Ramos (cell line): ENCODE data around the gene TNNT3.
"Not testable (repeated sequence)": the region's sequence is repeated elsewhere in the genome, so short reads cannot be mapped to it uniquely, and the experiment has no call there.

Experiments used
- in situ Hi-C: fragments of 300-500 bp; cut with MboI; formaldehyde crosslinking; loops from one replicate; pipeline ENCODE4 v1.14.3; 2022; ENCODE audit warnings: low sequenced_read_pairs; ENCODE audit not compliant: unreplicated experiment

The TNNT3 gene

DNA sequence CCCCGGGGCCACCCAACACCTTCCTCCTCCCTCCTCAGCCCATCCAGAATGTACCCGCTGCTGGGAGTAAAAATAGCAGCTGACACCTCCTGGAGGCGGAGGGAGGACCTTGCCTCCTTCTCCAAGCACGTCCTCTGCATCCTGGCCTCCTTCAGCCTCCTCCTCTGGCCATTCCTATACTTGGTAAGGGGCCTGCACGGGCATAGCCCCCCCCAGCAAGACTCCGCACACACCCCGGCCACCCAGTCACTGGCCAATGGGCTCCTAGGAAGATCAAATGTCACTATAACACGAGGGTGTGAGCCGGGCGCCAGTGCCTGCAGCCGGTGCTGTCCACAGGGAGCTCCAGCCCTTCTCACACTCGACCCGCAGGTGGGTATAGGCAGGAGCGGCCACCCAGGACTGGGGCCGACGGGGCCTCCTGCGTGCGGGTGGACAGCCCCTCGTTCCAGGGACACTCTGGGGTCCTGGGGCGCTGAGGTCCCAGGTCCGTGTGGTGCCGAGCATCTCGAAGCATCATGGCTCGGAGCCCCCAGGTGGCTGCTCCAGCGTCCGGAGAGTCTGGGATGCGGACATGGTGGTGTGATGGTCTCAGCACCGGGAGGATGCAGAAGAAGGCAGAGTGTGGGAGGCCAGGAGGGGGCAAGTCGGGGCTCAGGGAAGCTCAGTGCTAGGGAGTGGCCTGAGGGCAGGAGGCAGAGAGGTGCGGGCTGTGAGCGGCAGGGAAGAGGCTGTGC, at the start of gene TNNT3:
Gene TNNT3, plus strand, starts transcription at position 313 of the 737 bp plus-strand sequence. CDS start 3,172 bp downstream, outside the sequence.
- in situ Hi-C loops = loop anchor here (5.0 kb wide), 1 partner anchor 37 kb away; no protein-coding TSS in a partner anchor

DNA sequence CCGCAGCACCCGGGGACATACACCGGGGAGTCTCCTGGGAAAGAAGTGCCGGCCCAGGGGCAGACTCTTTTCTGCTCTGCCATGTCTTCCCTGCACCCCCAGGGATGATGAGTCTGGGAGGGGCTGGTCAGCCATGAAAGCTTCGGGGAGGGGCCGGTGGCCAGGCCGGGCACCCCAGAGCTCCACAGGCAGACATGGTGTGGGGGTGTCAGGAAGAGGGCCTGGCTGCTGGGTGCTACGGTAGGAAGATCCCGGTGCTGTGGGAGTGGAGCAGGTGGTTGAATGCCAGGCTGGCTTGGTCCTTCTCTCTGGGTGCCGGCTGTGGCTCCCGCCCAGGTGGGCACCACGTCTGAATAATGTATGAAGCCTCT, 49.2 kb upstream of the TNNT3 start:
- in situ Hi-C loops = no loop called here

DNA sequence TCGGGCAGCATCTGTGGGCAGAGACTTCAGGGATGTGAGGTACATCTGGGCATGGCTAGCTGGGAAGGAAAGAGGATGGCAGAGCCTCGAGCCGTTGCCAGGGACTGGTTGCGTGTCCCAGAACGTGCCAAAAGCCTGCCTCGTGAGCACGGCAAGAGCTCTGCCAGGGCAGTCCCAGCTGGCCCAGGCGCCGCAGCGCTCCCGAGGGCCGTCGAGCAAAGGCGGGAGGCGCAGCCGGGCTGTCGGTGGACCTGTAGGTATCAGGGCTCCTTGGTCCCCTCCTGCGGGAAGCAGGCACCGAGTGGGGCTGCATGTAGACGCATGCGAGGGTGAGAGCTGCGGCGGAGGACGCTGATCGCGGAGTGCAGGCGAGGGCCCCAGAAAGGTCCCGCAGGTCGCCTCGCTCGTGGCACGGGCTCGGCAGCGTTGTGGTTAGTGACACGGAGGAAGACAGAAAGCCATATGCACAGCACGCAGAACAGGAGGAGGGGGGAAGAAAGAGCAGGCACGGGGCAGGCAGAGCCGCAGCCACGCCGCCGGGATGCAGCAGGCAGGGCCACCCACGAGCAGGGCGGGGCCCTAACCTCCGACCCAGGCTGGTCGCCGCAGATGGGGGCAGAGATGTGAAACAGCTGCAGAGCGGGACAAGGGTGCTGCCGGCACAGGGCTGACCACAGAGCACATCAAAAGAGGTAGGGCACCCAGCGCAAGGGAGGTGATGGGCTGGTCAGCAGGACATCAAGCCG, 48.6 kb upstream of the TNNT3 start:
- in situ Hi-C loops = no loop called here

DNA sequence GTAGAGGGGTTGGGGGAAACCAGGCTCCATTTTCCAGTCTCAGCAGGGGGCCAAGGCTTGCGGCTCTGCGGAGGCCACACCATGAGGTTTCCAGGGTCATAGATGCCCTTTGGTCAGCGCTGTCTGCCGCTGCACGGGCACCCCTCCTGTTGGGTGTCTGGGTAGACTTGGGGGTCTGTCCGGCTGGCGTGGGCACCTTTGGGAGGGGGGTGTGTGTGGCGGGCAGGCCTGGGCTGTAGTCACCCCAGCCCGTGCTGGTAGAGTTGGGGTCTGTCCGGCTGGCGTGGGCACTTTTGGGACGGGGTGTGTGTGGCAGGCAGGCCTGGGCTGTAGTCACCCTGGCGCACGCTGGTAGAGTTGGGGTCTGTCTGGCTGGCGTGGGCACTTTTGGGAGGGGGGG, 48.0 kb upstream of the TNNT3 start:
- in situ Hi-C loops = no loop called here

DNA sequence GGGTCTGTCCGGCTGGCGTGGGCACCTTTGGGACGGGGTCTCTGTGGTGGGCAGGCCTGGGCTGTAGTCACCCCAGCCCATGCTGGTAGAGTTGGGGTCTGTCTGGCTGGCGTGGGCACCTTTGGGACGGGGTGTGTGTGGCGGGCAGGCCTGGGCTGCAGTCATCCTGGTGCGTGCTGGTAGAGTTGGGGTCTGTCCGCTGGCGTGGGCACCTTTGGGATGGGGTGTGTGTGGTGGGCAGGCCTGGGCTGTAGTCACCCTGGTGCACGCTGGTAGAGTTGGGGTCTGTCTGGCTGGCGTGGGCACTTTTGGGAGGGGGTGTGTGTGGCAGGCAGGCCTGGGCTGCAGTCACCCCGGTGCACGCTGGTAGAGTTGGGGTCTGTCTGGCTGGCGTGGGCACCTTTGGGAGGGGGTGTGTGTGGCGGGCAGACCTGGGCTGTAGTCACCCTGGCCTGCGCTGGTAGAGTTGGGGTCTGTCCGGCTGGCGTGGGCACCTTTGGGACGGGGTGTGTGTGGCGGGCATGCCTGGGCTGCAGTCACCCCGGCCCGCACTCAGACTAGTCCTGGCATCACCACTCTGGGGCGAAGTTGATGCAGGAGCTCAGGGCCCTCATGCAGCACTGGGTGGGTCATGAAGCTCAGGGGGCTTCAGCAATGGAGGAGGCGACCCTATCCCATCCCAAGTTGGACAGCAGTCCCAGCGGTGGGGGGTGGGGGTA, 47.1 kb upstream of the TNNT3 start:
- in situ Hi-C loops = no loop called here

DNA sequence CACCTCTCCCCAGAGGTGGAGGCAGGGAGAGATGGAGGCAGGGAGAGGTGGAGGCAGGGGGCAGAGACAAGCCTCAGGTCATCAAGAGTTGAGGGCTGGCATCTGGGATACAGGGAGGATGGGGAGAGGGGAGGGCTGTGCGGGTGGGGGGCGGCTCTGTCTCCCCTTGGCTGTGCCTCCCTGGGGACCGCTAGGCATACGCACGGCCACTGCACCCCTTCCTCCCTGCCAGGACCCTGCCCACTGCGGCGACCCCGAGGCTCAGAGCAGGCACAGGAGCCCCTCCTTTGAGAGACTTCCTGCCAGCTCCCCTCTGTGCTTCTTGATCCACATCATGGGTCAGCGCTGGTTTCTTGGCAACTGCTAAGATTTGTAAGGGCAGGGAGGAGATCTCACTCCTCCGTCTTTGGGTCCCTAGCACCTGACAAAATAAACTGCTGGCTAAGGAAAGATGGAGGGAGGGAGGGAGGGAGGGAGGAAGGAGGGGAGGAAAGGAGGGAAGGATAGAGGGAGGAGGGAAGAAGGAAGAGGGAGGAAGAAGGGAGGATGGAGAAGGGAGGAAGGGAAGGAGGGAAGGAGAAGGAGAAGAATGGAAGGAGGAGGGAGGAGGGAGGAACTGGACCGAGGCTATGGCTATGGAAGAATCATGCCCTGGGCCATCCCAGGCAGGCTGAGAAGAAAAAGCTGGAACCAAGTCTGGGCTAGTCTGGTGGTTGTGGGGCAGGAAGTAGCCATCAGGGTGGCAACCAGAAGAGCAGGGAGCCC, 46.3 kb upstream of the TNNT3 start:
- in situ Hi-C loops = no loop called here

DNA sequence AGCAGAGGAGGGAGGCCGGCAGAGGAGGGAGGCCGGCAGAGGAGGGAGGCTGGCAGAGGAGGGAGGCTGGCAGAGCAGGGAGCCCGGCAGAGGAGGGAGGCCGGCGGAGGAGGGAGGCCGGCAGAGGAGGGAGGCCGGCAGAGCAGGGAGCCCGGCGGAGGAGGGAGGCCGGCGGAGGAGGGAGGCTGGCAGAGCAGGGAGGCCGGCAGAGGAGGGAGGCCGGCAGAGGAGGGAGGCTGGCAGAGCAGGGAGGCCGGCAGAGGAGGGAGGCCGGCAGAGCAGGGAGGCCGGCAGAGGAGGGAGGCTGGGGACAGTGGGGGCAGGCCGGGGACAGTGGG, 45.7 kb upstream of the TNNT3 start:
- in situ Hi-C loops = not testable (repeated sequence)

DNA sequence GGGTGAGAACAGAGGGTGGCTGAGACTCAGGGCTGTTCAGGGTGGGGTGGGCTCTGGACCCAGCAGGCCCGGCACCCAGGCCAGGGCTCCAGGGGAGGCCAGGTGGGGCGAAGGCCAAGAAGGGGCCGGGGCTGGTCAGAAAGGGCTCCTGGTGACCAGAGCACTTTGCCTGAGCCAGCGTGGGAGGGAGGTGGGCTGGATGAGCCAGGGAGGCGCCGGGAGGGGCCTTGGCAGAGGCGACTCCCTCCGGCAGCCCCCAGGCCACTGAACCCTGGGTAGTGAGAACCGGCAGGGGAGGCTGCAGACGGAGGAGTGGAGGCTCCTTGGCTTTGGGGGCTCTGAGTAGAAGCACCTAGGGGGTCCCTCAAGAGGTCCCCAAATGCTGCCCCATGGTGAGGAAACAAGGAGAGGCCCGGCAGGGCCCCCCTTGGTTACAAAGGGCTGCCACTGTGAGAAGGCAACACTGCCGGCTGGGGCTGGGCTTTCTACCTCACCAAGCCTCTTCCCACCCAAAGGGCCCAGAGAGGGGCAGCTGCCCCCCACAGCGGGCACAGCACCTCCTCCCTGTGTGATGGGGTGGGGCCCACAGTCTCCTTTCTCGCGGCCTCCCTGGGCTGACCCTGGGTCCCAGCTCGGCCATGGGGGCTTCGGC, 44.9 kb upstream of the TNNT3 start:
- in situ Hi-C loops = not testable (repeated sequence)

DNA sequence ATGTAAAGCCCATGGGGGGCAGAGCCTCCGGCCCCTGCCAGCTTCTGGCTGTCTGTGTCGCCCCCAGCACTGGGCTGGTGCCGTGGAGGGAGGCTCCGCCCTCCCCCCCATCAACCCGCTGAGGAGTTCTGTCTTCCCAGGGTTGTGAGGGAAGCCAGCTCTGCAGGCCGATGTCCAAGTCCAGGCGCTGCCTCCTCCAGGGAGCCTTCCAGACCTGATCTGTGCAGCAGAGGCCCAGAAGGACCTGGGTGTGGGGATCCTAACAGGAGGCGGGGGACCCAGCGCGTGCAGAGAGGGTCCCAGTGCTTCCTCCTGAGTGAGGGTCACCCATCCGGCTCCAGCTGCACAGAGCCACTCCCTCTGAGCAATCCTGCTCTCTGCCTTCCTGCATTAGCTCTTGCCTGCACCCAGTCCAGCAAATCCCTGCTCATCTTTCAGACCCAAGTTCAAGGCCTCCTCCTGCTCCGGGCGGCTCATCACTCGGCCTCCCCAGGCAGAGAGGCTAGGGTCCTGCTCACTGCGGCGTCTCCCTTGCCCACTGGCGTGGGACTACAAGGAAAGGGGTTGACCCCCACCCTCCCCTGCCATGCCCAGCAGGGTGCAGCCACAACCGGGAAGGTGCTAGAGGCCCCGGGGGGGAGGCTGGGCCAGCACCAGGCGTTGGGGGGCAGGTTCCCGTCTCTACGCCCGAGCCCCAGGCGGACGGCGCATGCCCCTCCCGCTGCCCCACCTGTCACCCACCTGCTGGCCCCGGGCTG, 44.2 kb upstream of the TNNT3 start:
- in situ Hi-C loops = no loop called here

DNA sequence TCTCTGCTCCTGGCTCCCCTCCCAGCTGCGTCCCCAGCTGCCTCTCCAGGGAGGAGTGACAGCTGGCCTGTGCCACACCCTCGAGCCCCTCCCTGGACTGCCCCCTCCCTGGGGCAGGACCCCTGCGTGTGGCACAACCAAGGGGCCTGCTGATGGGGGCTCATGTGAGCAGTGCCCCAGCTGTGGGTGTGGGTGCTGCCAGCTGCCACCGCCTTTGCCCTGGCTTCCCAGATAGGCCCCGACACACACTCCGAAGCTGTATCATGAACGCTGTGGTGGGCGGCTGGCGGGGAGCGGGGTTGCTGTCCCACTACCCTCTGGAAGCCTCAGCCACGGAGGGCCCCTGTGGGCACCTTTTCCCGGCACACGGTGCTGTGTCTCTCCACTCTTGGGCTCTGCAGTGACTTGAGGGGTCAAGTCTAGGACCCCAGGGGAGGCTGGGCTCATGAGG, 43.6 kb upstream of the TNNT3 start:
- in situ Hi-C loops = not testable (repeated sequence)

DNA sequence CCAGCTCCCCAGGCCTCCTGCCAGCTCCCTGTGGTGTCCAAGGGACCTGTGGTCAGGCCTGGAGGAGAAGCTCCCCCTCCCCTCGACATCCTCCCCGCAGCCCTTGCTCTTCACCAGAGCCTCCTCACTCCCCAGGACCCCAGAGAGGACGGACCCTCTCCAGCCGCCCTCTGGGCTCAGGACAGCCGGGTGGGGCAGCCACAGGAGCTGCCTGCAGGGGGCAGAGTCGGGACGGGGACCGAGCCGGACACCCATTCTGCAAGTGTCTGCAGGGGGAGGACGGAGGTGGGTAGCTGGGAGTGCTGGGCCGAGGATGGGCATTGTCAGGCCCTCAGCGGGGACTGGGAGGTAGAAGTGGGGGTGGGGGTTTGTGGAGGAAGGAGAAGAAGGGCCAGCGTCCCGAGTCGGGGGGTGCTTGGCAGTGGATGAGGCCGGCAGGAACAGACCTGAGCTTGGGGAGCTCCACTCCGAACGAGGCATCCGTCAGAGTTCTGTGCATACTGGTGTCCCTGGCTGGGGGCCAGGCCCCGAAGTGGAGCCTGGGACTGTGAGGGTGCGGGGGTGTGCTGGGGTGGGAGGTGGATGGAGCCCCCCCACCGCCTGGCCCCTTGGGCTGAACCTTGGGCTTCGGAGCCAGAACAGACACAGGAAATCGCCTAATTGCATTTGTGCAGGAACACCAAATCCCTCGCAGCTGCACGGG, 43.0 kb upstream of the TNNT3 start:
- in situ Hi-C loops = no loop called here

DNA sequence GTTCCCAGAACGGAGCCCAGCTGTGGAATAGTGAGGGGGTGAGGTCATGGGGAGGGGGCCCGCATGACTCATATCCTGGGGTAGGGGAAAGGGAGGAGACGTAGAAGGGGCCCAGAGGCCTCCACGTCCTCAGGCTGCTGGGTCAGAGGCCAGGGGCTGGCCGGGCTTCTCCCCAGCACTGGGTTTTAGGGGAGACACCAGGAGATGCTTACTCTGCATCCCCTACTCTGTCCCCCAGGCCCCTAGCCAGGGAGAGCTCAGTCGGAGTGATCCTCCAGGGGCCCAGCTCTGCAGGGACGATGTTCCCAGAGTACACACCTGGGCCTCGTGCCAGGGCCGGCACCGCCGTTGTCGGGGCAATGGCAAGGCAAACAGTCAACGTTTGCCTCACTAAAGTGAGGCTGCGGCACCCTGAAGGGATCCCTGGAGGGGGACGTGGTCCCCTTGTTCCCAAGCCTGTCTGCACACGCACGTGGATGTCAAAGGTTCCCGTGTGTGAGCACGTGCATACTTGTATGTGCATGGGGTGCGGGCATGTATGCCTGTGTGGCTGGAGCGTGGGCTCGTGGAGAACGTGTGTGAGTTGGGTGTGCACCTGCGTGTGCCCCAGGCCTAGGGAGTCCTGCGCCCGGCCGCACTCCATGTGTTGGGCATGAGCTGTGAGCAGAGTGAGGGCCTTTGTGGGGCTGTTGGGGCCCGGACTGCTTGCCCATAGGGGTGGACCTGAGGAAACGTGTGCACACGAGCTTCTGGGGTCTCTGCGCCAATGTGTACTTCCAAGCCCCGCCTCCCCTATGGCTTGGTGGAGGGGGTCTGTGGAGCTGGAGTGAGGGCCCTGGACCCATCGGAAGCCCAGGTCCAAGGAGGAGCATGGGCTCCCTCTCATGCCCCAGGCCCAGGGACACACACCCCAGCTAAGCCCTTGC, 42.0 kb upstream of the TNNT3 start:
- in situ Hi-C loops = no loop called here

DNA sequence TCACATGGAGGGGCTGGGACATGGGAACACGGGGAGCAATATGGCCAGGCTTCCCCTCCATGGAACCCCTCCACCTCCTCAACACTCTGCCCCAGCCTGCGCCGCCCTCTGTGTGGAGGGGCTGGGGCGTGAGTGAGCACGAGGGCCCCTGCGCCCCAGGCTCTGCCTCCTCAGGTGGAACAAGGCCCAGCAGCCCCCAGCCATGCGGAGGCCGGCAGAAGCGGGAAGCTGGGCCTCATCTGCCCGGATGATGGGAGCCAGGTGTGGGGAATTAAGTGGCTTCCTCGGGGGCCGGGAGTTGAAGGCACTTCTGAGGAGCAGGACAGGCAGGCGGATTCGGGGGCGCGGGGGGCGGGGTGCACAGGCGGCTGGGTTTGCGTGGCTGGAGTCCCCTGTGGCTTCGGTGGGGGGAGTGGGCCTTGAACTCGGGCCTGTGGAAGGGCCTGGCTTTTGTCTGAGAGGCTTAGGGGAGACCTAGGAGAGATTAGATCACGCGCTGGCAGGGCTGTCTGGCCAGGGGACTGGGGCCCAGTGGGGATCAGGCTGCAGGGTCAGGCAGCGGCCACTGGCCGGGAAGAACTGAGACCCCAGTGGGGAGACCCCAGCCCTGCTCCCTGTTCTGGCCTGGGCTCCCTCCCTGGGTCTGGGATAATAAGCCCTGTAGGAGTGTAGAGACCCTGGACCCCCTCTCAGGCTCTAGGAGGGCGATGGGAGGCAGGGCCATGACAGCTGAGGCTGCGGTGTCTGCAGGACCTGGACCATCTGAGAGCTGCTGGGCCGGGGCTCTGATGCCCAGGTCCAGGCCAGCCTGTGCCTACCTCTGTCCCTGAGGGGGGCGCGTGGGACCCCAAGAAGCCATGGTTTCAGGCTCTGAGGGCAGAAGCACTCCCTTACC, 41.1 kb upstream of the TNNT3 start:
- in situ Hi-C loops = no loop called here

DNA sequence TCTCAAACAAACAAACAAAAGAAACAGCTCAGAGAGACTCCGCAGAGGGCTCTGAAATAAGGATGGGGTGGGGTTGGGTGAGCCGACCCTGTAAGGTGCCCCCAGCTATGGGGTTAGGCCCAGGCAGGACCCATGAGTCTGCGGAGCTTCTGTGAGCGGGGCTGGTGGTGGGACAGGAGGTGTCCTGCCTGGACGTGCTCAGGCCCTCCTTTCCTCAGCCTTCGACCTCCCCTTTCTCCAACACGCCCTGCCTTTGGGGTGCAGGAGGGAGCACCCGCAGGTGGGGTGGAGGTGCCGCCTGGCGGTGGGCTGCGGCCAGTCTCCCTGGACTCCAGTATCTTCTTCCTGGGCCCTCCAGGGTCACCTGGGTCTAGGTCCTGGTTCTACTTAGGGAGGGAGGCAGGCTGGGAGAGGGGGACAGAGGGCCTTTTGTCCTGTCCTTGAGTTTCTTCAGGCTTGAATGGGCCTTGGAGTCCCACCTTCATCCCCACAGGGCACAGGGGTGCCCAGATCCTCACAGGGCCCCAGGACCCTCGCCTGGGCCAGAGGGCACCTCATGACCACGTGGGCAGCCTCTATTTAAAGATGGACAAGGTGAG, 40.1 kb upstream of the TNNT3 start:
- in situ Hi-C loops = no loop called here

DNA sequence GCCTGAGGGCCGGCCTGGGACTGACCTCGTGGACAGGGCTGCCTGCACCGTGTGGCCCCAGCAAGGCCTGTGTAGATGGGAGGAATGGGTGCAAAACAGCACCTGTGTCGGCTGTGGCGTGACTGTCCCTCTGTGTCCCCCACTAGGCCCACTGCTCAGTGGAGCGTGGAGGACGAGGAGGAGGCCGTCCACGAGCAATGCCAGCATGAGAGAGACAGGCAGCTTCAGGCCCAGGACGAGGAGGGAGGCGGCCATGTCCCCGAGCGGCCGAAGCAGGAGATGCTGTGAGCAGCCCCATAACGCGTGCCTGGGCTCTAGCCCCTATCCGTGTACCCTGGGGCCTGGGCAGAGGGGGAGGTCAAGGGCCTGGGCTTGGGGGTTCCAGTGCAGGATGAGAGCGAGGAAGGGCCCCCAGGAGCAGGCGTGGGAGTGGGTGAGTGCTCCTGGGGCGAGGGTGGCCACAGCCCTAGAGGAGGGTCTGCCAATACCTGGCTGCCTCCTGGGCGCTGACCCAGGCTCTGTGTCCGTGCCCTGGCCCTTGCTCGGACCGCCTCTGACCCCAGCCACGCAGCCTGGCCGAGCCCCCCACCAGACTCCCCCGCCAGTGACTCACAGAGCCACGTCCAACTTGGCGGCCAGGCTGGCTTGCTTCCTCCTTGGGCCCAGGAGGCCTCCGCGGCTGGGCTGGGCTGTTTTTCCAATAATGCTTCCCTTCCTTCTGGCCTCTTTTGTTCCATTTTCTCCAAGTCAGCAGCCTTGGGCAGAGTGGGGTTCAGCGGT, 39.4 kb upstream of the TNNT3 start:
- in situ Hi-C loops = loop anchor here (5.0 kb wide), 1 partner anchor 37 kb away; the partner anchor contains the start of gene TNNT3
